NT2/D1 (cell line): Measurements from ENCODE around the gene MGST1.
"Not testable (repeated sequence)": the region's sequence is repeated elsewhere in the genome, so short reads cannot be mapped to it uniquely, and the experiment has no call there.

ENCODE experiments used
- DNase-seq: peaks from one replicate; pipeline ENCODE4 v3.0.0-alpha.2; 2011; ENCODE audit warnings: low read depth, low spot score
- H3K27me3 ChIP-seq: 2 replicates; pipeline ENCODE4 v1.6.0; 2011; ENCODE audit warnings: mild to moderate bottlenecking; ENCODE audit not compliant: insufficient read length, insufficient read depth
- H3K36me3 ChIP-seq: 2 replicates; pipeline ENCODE4 v1.6.1; 2011; ENCODE audit warnings: mild to moderate bottlenecking, low read length, mixed read lengths; ENCODE audit not compliant: insufficient read depth, insufficient read length
- H3K4me1 ChIP-seq: 2 replicates; pipeline ENCODE4 v1.5.1; 2011; ENCODE audit not compliant: insufficient read depth, insufficient read length
- H3K4me3 ChIP-seq: 2 replicates; pipeline ENCODE4 v1.5.1; 2011; ENCODE audit warnings: low read depth; ENCODE audit not compliant: insufficient read length
- H3K9ac ChIP-seq: 2 replicates; pipeline ENCODE4 v1.6.0; 2011; ENCODE audit warnings: low read depth; ENCODE audit not compliant: insufficient read length
- H3K9me3 ChIP-seq: 2 replicates; pipeline ENCODE4 v1.5.1; 2011; ENCODE audit warnings: mild to moderate bottlenecking, low read length; ENCODE audit not compliant: insufficient read depth
- SUZ12 ChIP-seq: IDR thresholded peaks from 2 replicates; pipeline ENCODE4 v1.6.1; 2011; ENCODE audit not compliant: insufficient read length, insufficient read depth; ENCODE audit errors: extremely low read depth
- YY1 ChIP-seq: IDR thresholded peaks from 2 replicates; pipeline ENCODE4 v1.6.1; 2011; ENCODE audit not compliant: insufficient read length, insufficient read depth
- ZNF274 ChIP-seq: IDR thresholded peaks from 2 replicates; pipeline ENCODE4 v1.6.1; 2011; ENCODE audit warnings: mild to moderate bottlenecking, low read depth, low read length

Gene MGST1

DNA sequence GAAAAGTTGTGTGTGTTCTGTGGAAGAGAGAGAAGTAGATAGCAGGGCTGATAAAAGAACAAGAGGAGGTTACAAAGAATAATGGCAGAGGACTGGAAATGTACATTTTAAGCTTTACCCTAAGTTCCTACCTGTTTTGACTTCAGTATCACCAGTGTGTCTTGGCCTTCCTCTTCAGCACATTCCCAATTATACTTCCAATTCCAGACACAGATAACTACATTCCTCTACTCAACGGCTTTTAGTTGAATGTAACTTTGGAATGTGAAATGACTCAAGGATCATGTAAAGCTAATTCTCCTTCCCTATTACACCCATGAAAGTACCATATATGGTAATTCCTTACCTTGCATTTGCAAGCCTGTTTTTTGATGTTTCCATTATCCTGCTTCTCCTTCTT lies 5.0 kb downstream of the MGST1 start:
- Histone ChIP-seq H3K9ac (no peak overlapping the region), H3K9me3 (no peaks in the 10 kb centered on the region), H3K4me3 (no peak overlapping the region), H3K36me3 (peaks cover 68% of the 10 kb centered on the region), H3K27me3 (no peaks in the 10 kb centered on the region), H3K4me1 (no peaks in the 10 kb centered on the region)
- no peak for TF ChIP-seq SUZ12
- no peak for TF ChIP-seq ZNF274
- TF ChIP-seq YY1, result no peak
- no peak for DNase-seq

GRCh38 chr12:16358878-16359277 lies 11.4 kb downstream of the MGST1 start:
- H3K4me1 ChIP-seq, result no peaks in the 10 kb centered on the region
- no peak for DNase-seq
- H3K4me3 ChIP-seq, result no peak overlapping the region
- no peaks in the 10 kb centered on the region for H3K27me3 ChIP-seq
- no peak for TF ChIP-seq YY1
- no peak for TF ChIP-seq SUZ12
- TF ChIP-seq ZNF274, result no peak
- H3K9ac ChIP-seq, result no peak overlapping the region
- H3K36me3 ChIP-seq, result peaks cover 94% of the 10 kb centered on the region
- H3K9me3 ChIP-seq, result no peaks in the 10 kb centered on the region

- DNase-seq, result peak; percentile 91
- no peak overlapping the region for H3K4me3 ChIP-seq
Observed at GRCh38 chr12:16359512-16360491, 12.4 kb downstream of the MGST1 start.

GRCh38 chr12:16361142-16361783 lies 13.8 kb downstream of the MGST1 start:
- TF ChIP-seq ZNF274 (no peak), YY1 (no peak), SUZ12 (no peak)
- H3K9me3 ChIP-seq, result no peaks in the 10 kb centered on the region

More at GRCh38 chr12:16359512-16360491, 12.4 kb downstream of the MGST1 start:
- H3K4me1 ChIP-seq, result no peaks in the 10 kb centered on the region
- TF ChIP-seq YY1 (no peak), SUZ12 (no peak), ZNF274 (no peak)
- H3K27me3 ChIP-seq, result no peaks in the 10 kb centered on the region
- H3K36me3 ChIP-seq, result peaks cover 94% of the 10 kb centered on the region
- H3K9me3 ChIP-seq, result no peaks in the 10 kb centered on the region
- no peak overlapping the region for H3K9ac ChIP-seq

DNA sequence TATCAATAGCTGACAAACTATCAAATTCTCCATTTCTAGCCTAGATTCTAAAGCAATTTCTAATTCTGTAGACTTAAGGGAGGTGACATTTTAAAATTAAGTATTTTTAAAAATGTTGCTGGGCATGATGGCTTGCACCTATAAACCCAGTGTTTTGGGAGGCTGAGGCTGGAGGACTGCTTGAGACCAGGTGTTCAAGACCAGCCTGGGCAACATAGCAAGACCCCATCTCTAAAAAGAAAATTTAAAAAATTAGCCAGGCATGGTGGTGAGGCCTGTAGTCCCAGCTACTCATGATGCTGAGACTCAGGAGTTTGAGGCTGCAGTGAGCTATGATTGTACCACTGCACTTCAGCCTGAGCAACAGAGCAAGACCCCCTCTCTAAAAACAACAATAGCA lies 15.1 kb downstream of the MGST1 start:
- Histone ChIP-seq H3K9me3 (no peaks in the 10 kb centered on the region), H3K9ac (no peak overlapping the region), H3K4me3 (no peak overlapping the region), H3K4me1 (no peaks in the 10 kb centered on the region), H3K27me3 (no peaks in the 10 kb centered on the region), H3K36me3 (peaks cover 78% of the 10 kb centered on the region)
- DNase-seq, result no peak
- TF ChIP-seq YY1, result no peak
- TF ChIP-seq ZNF274, result no peak
- no peak for TF ChIP-seq SUZ12

More at GRCh38 chr12:16361142-16361783, 13.8 kb downstream of the MGST1 start:
- Histone ChIP-seq H3K4me3 (no peak overlapping the region), H3K9ac (no peak overlapping the region), H3K36me3 (peaks cover 86% of the 10 kb centered on the region), H3K27me3 (no peaks in the 10 kb centered on the region), H3K4me1 (no peaks in the 10 kb centered on the region)
- DNase-seq, result no peak

DNA sequence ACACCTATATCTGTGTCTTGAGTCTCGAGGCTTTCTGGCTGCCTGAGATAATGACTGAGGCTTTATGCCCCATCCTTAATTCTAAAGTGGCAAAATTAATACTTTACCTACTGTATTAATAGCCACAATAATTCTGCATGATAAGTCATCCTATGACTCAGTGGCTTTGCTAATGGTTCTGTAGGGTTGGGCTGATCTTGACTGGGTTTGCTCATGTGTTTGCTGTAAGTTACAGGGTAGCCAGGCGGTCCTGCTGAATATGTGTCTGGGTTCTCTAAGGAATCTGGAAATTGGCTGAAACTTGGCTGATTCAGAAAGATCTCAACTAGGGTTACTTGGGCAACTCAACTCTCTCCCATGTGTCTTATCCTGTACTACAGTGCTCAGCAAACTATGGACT lies 21.7 kb downstream of the MGST1 start:
- DNase-seq, result no peak
- Histone ChIP-seq H3K9ac (no peak overlapping the region), H3K27me3 (no peaks in the 10 kb centered on the region), H3K4me3 (no peak overlapping the region), H3K36me3 (peaks cover 31% of the 10 kb centered on the region), H3K9me3 (no peaks in the 10 kb centered on the region), H3K4me1 (no peaks in the 10 kb centered on the region)
- TF ChIP-seq ZNF274 (no peak), YY1 (no peak), SUZ12 (no peak)

- H3K4me1 ChIP-seq, result no peaks in the 10 kb centered on the region
- peaks cover 22% of the 10 kb centered on the region for H3K36me3 ChIP-seq
- H3K4me3 ChIP-seq, result no peak overlapping the region
- no peak overlapping the region for H3K9ac ChIP-seq
- no peak for DNase-seq
- TF ChIP-seq SUZ12, result no peak
- no peak for TF ChIP-seq ZNF274
- TF ChIP-seq YY1, result no peak
- H3K27me3 ChIP-seq, result no peaks in the 10 kb centered on the region
- H3K9me3 ChIP-seq, result no peaks in the 10 kb centered on the region
Observed at GRCh38 chr12:16370096-16370495, 22.7 kb downstream of the MGST1 start.

DNA sequence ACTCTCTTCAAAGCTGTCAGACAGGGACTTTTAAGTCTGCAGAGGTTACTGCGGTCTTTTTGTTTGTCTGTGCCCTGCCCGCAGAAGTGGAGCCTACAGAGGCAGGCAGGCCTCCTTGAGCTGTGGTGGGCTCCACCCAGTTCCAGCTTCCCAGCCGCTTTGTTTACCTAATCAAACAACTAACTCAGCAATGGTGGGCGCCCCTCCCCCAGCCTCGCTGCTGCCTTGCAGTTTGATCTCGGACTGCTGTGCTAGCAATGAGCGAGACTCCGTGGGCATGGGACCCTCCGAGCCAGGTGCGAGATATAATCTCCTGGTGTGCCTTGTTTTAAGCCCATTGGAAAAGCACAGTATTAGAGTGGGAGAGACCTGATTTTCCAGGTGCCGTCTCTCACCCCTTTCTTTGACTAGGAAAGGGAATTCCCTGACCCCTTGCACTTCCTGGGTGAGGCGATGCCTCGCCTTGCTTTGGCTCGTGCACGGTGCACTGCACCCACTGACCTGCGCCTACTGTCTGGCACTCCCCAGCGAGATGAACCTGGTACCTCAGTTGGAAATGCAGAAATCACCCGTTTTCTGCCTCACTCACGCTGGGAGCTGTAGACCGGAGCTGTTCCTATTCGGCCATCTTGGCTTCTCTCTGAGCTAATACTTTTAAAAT lies 35.3 kb downstream of the MGST1 start:
- H3K9ac ChIP-seq, H3K4me3 ChIP-seq, H3K27me3 ChIP-seq, H3K4me1 ChIP-seq, DNase-seq, H3K9me3 ChIP-seq, H3K36me3 ChIP-seq: not testable (repeated sequence)
